AG20443 (cell line): Measurements from ENCODE around the gene TGM3.

Source experiments
- DNase-seq: peaks from one replicate; pipeline ENCODE4 v3.0.0; 2012; ENCODE audit warnings: low spot score, mixed read lengths

Gene TGM3

DNA sequence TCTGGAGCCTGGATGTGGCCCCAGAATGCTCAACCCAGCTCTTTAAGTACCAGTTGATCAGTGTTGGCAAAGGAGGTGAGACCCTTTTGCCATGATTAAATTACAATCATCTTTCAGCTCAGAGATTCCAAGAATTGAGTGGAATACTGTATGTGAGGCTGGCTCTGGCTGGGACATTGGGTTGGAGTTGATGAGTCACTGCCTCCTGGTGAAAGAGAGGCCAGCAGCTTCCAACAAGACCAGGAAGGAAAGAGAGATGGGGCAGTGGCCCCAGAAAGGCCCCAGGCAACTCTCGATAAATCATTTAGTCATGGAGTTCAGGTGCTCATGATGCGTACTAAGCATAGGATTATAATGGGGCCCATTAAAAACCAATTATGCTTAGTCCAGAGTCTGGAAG lies 87.0 kb downstream of the TGM3 start:
- DNase-seq = no peak

DNA sequence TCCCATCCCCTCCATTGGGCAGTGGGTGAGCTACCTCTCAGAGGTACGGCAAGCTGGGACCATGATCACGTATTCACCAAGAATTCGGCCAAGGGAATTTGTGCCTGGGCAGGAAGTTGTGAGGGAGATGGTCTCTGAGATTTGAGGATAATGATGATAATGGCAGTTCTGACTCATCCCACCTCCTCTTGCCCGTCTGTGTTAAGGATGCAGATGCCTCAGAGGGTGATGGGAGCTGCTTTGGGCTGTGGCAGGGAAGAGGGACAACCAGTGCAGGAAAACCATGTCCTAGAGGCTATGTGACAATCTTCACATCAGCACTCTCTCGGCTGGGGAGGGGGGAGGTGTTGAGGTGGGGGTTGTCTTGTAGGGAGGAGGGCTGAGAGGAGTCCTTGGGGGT lies 89.2 kb downstream of the TGM3 start:
- no peak for DNase-seq

DNA sequence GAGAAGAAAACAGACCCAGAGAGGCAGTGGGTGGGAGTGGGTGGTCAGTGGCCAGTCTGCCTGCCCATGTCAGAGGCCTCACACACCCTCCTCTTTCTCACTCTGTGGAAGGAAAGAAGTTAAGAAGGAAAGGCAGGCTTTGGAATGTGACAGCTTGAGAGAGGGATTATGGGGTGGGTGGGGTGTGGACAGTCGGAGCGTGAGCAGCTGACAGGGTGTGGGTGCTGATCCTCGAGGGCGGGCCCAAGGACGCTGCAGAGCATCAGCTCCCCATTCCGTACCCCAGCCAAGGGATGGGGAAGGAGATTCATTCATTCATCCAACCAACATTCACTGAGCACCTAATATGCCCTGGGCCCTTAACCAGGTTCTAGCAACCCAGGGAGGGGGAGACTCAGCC lies 89.7 kb downstream of the TGM3 start:
- DNase-seq = no peak

DNA sequence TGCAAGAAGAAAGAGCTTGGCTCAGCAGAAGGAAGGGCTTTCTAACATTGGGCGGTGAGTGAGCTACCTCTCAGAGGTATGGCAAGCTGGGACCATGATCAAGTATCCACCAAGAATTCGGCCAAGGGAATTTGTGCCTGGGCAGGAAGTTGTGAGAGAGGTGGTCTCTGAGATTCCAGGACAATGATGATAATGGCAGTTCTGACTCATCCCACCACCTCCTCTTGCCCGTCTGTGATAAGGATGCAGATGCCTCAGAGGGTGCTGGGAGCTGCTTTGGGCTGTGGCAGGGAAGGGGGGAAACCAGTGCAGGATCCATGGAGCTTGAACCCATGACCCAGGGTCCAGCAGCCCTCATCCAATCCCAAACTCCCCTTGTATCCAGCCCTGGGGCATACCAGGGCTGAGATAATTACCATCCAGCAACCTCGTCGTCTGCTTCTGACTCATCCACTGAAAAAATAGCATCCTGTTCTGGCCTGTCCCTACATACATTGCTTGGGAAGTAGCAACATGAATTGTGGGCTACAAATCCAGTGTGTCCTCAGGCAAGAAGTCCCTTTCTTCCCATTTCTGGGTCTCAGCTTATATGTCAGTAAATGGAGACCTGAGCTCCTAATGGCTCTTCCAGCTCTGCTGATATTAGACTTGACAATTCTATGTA lies 90.8 kb downstream of the TGM3 start:
- DNase-seq = peak; percentile 55

DNA sequence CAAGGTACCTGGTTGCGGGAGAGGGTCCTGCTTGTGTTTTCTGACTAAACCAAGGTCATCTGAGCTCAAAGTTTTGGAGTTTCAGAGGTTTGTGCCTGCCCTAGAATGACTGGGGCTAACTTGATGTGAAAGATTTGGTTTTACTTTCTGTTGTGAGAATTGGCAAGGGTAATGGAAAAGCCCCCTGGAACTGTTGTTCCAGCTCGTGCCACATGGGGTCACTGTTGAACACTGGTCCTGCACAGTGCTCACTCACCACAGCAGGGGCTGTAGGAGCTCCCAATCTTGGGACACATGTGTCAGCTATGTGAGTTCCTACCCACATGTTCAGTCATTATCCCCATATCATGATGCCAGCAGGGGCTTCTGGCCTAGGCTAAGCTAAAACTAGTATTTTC lies 91.4 kb downstream of the TGM3 start:
- no peak for DNase-seq

DNA sequence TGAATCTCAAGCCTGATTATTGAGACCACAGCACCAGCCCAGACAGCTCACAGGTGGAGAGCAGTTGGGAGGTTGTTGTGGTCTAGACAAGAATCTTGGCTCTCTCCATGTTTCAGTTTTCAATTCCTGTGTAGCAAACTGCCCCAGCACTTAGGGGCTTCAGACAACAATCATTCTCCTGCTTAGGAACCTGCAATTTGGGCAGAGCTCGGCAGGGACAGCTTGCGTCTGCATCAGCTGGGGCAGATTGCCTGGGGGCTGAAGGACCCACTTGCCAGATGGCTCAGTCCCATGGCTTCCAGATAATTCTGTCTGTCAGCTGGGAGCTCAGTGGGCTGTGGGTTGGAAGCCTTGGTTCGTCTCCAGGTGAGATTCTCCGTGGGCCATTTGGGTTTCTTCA lies 91.8 kb downstream of the TGM3 start:
- no peak for DNase-seq
